ENCODE measurements around the gene PRKCE.

- TF ChIP-seq GATA3 (IDR thresholded peaks at IDR 0.05; ENCODE audit: low read depth, low read length), result no peak
- TF ChIP-seq GATA2 (IDR thresholded peaks at IDR 0.05; ENCODE audit: low read depth, low read length), result no peak
These were observed 886 bp downstream of the PRKCE start for GRCh38 chr2:45652090-45653031.
